CD14-positive monocyte (primary cell): Measurements from ENCODE around the gene BAZ2B. TPM values are rescaled to one million over a fixed set of nuclear protein-coding genes. Genes with fewer than 3 reads are reported as not detected.
A peak's percentile ranks its signal among the peaks of the same experiment; 100 is the strongest.

Source experiments
- DNase-seq, 3 donors: peaks; one replicate each; pipeline ENCODE4 v3.0.0-alpha.2; 2011 to 2022
- H2AFZ ChIP-seq: 2 replicates; pipeline ENCODE4 v1.6.0; 2012; ENCODE audit warnings: mild to moderate bottlenecking, low read depth, low read length, inconsistent platforms; ENCODE audit not compliant: insufficient read depth, poor library complexity, severe bottlenecking
- H3K27ac ChIP-seq, 2 donors: 1 replicate in 1 of 2; 2 replicates in 1 of 2; pipeline ENCODE4 v1.5.1; 2012 to 2013; ENCODE audit warnings: low read length in 2 of 2, control low read depth in 1 of 2, inconsistent platforms in 1 of 2, low read depth in 1 of 2, mild to moderate bottlenecking in 1 of 2
- H3K27me3 ChIP-seq, 2 donors: one replicate each; pipeline versions ENCODE4 v1.6.0 to v1.6.1; 2011 to 2013; ENCODE audit warnings: low read length in 2 of 2; ENCODE audit not compliant: control insufficient read depth in 2 of 2, insufficient read depth in 2 of 2
- H3K36me3 ChIP-seq, 2 donors: replicated peaks in 1 of 2; 1 replicate in 1 of 2; 2 replicates in 1 of 2; pipeline versions ENCODE4 v1.5.1 to v1.6.1; 2012 to 2013; ENCODE audit warnings: low read length in 2 of 2, control low read depth in 1 of 2, inconsistent platforms in 1 of 2, mild to moderate bottlenecking in 1 of 2; ENCODE audit not compliant: insufficient read depth in 2 of 2, control insufficient read depth in 1 of 2
- H3K4me1 ChIP-seq, 2 donors: 1 replicate in 1 of 2; 2 replicates in 1 of 2; pipeline versions ENCODE4 v1.5.1 to v1.6.1; 2012 to 2013; ENCODE audit warnings: low read length in 2 of 2, control low read depth in 1 of 2, inconsistent platforms in 1 of 2, mild to moderate bottlenecking in 1 of 2, moderate library complexity in 1 of 2; ENCODE audit not compliant: insufficient read depth in 2 of 2, control insufficient read depth in 1 of 2
- H3K4me2 ChIP-seq: replicated peaks from 2 replicates; pipeline ENCODE3; 2012; ENCODE audit warnings: low read length, moderate library complexity, mild to moderate bottlenecking; ENCODE audit not compliant: poor library complexity, severe bottlenecking; ENCODE audit errors: extremely low read depth
- H3K4me3 ChIP-seq, 3 experiments: fragments of 200-600 bp in 1 of 3; sonication (generic) in 1 of 3; replicated peaks in 1 of 3; 1 replicate in 2 of 3; 2 replicates in 1 of 3; pipeline ENCODE4 v1.5.1; 2011 to 2013; ENCODE audit warnings: low read length in 3 of 3, mild to moderate bottlenecking in 3 of 3, control low read depth in 2 of 3, low read depth in 2 of 3, inconsistent platforms in 1 of 3, moderate library complexity in 1 of 3
- H3K79me2 ChIP-seq: 2 replicates; pipeline ENCODE4 v1.6.0; 2012; ENCODE audit warnings: mild to moderate bottlenecking, control low read depth, inconsistent platforms, low read length, moderate library complexity; ENCODE audit not compliant: insufficient read depth
- H3K9ac ChIP-seq: 2 replicates; pipeline ENCODE4 v1.6.0; 2017; ENCODE audit warnings: low read length, mild to moderate bottlenecking; ENCODE audit not compliant: insufficient read depth, poor library complexity, severe bottlenecking
- H3K9me3 ChIP-seq, 2 donors: replicated peaks in 1 of 2; 1 replicate in 1 of 2; 2 replicates in 1 of 2; pipeline versions ENCODE4 v1.5.1 to v1.6.1; 2012 to 2013; ENCODE audit warnings: low read length in 2 of 2, control low read depth in 1 of 2; ENCODE audit not compliant: control insufficient read depth in 1 of 2, insufficient read depth in 1 of 2
- H4K20me1 ChIP-seq: 2 replicates; pipeline ENCODE4 v1.6.0; 2012; ENCODE audit warnings: mild to moderate bottlenecking, low read length, control low read depth, moderate library complexity; ENCODE audit not compliant: insufficient read depth
- H3K27ac Mint-ChIP-seq, 7 donors: one replicate each; pipeline ENCODE4 v1.8.0; 2020; ENCODE audit warnings: mild to moderate bottlenecking in 7 of 7, mixed read lengths in 7 of 7, moderate library complexity in 6 of 7, inconsistent platforms in 2 of 7
- H3K27me3 Mint-ChIP-seq, 3 donors: one replicate each; pipeline ENCODE4 v1.8.0; 2021 to 2022; ENCODE audit warnings: low read depth in 3 of 3, mild to moderate bottlenecking in 3 of 3, mixed read lengths in 3 of 3, moderate library complexity in 3 of 3, inconsistent platforms in 1 of 3
- H3K36me3 Mint-ChIP-seq, 2 donors: one replicate each; pipeline ENCODE4 v1.8.0; 2020; ENCODE audit warnings: mixed read lengths in 2 of 2, inconsistent platforms in 1 of 2, mild to moderate bottlenecking in 1 of 2
- H3K4me1 Mint-ChIP-seq: one replicate; pipeline ENCODE4 v1.8.0; 2020; ENCODE audit warnings: mild to moderate bottlenecking, mixed read lengths
- H3K4me3 Mint-ChIP-seq, 2 donors: one replicate each; pipeline ENCODE4 v1.8.0; 2020; ENCODE audit warnings: mild to moderate bottlenecking in 2 of 2, mixed read lengths in 2 of 2, moderate library complexity in 1 of 2
- H3K9me3 Mint-ChIP-seq, 7 donors: one replicate each; pipeline ENCODE4 v1.8.0; 2020 to 2022; ENCODE audit warnings: mixed read lengths in 7 of 7, mild to moderate bottlenecking in 6 of 7, moderate library complexity in 6 of 7, inconsistent platforms in 2 of 7
- WGBS: methylation state at CpG from one replicate; pipeline ENCODE4 v1.1.5; 2013; ENCODE audit warnings: missing lambda C conversion rate; ENCODE audit not compliant: insufficient coverage; 5-methylcytosine and 5-hydroxymethylcytosine counted together
- intact Hi-C, 2 donors: fragments of 100-400 bp; cut with micrococcal nuclease; formaldehyde crosslinking; loops; one replicate each; pipeline versions ENCODE4 v1.15.0 to v1.15.1; 2023
- polyA plus RNA-seq, 3 donors: library from polyadenylated mRNA; depleted of rRNA in 1 of 3; unstranded in 2 of 3; stranded (reverse) in 1 of 3; fragments of 300-500 nt in 2 of 3; fragments of >200 nt in 1 of 3; fragmentation: Illumina TruSeq in 2 of 3; gene quantifications; 1 replicate in 2 of 3; 2 replicates in 1 of 3; pipeline ENCODE4 v1.2.3, GENCODE V29; 2012 to 2021
- TF ChIP-seq, protein P1 (sequence below): fragments of 200-600 bp; IDR thresholded peaks from one replicate; pipeline ENCODE4 v1.8.0; 2022; ENCODE audit warnings: antibody characterized with exemption, mild to moderate bottlenecking

Gene BAZ2B
- polyA plus RNA-seq, 3 donors: 12.9 to 34.2 (median 31.6) TPM

DNA sequence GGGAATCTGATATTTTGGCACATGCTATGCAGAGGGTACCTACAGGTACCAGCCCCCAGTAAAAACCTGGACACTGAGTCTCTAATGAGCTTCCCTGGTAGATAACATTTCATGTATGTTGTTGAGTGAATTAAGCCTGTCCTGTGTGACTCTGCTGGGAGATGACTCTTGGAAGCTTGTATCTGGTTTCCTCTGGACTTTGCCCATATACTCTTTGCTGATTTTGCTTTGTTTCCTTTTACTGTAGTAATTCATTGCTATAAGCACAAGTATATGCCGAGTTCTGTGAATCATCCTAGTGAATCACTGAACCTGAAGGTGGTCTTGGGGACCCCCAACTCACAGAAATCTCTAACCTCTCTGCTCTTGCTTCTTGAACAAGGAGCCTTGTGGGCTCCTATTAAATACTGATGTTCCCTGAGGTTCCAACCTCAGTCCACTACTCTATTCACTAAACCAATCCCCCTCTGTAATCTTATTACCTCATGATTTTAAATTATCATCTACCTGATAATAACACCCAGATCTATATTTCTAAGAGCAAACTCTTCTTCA is 235.6 kb downstream of the BAZ2B start:
- H3K4me1 ChIP-seq: no peaks in the 10 kb centered on the region
- H3K4me3 ChIP-seq: no peak overlapping the region
- H3K4me2 ChIP-seq: no peak overlapping the region
- TF ChIP-seq, protein P1, sequence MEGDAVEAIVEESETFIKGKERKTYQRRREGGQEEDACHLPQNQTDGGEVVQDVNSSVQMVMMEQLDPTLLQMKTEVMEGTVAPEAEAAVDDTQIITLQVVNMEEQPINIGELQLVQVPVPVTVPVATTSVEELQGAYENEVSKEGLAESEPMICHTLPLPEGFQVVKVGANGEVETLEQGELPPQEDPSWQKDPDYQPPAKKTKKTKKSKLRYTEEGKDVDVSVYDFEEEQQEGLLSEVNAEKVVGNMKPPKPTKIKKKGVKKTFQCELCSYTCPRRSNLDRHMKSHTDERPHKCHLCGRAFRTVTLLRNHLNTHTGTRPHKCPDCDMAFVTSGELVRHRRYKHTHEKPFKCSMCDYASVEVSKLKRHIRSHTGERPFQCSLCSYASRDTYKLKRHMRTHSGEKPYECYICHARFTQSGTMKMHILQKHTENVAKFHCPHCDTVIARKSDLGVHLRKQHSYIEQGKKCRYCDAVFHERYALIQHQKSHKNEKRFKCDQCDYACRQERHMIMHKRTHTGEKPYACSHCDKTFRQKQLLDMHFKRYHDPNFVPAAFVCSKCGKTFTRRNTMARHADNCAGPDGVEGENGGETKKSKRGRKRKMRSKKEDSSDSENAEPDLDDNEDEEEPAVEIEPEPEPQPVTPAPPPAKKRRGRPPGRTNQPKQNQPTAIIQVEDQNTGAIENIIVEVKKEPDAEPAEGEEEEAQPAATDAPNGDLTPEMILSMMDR: no peak
- no peak overlapping the region for H3K9ac ChIP-seq
- H3K4me1 Mint-ChIP-seq: no peaks in the 10 kb centered on the region
- H3K27me3 Mint-ChIP-seq: no peaks in the 10 kb centered on the region
- peaks cover 32 to 35% of the 10 kb centered on the region in 2 donors for H3K36me3 Mint-ChIP-seq
- no peak overlapping the region for H2AFZ ChIP-seq
- H3K4me3 Mint-ChIP-seq: no peak overlapping the region
- no peak for DNase-seq
- no peaks in the 10 kb centered on the region for H3K27me3 ChIP-seq
- intact Hi-C loops: no loop called here
- no peak overlapping the region for H3K27ac Mint-ChIP-seq
- no peaks in the 10 kb centered on the region for H3K79me2 ChIP-seq
- no peaks in the 10 kb centered on the region for H3K9me3 ChIP-seq
- no peaks in the 10 kb centered on the region for H3K9me3 Mint-ChIP-seq
- H3K27ac ChIP-seq: no peak overlapping the region
- H4K20me1 ChIP-seq: no peaks in the 10 kb centered on the region
- peaks cover 58 to 89% of the 10 kb centered on the region in 2 donors for H3K36me3 ChIP-seq
- no CpG with 5 or more reads among the region's 1 CpG for WGBS

DNA sequence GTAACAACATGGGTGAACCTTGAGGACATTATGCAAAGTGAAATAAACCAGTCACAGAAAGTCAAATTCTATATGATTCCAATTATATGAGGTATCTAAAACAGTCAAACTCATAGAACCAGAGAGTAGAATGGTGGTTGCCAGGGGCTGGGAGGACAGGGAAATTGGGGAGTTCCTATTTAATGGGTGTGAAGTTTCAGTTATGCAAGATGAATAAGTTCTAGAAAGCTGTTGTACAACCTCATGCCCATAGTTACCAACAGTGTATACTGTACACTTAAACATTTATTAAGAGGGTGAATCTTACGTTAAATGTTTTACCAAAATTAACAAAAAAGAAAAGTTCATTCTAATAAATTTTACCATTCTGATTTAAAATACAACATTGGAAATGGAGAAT is 237.2 kb downstream of the BAZ2B start:
- H3K79me2 ChIP-seq: no peaks in the 10 kb centered on the region
- no peak overlapping the region for H2AFZ ChIP-seq
- H4K20me1 ChIP-seq: no peaks in the 10 kb centered on the region
- H3K27ac ChIP-seq: no peak overlapping the region
- TF ChIP-seq, protein P1: no peak
- no peaks in the 10 kb centered on the region for H3K4me1 Mint-ChIP-seq
- H3K4me3 ChIP-seq: no peak overlapping the region
- WGBS: no CpG with 5 or more reads among the region's 1 CpG
- H3K27ac Mint-ChIP-seq: peak overlapping the region in 1 of 7 donors; percentile 43
- intact Hi-C loops: no loop called here
- H3K9me3 ChIP-seq: no peaks in the 10 kb centered on the region
- H3K9me3 Mint-ChIP-seq: no peaks in the 10 kb centered on the region
- no peak overlapping the region for H3K4me2 ChIP-seq
- peaks cover 59 to 89% of the 10 kb centered on the region in 2 donors for H3K36me3 ChIP-seq
- DNase-seq: no peak
- no peaks in the 10 kb centered on the region for H3K4me1 ChIP-seq
- no peak overlapping the region for H3K4me3 Mint-ChIP-seq
- no peak overlapping the region for H3K9ac ChIP-seq
- H3K27me3 ChIP-seq: no peaks in the 10 kb centered on the region
- H3K27me3 Mint-ChIP-seq: no peaks in the 10 kb centered on the region
- H3K36me3 Mint-ChIP-seq: peaks cover 37% of the 10 kb centered on the region in 2 donors
